Measurements from ENCODE around the gene CBFA2T2. TPM values are rescaled to one million over a fixed set of nuclear protein-coding genes. Genes with fewer than 3 reads are reported as not detected.

CBFA2T2 gene
- total RNA-seq, 3 donors from 2014 or later (not counting 1 experiment from before 2014, with no cell fraction given): 16.5 to 27.5 (median 18.5) TPM

GRCh38 chr20:33622705-33623365 is 132.9 kb downstream of the CBFA2T2 start:
- ATAC-seq (no peak), DNase-seq (no peak)
- Mint-ChIP-seq H3K27ac (no peak overlapping the region), H3K27me3 (ENCODE audit: low read depth in 2 of 2) (no peaks in the 10 kb centered on the region), H3K4me3 (no peak overlapping the region), H3K9me3 (no peaks in the 10 kb centered on the region), H3K36me3 (no peaks in the 10 kb centered on the region), H3K4me1 (peaks cover 20 to 27% of the 10 kb centered on the region in 2 donors)
- no peak overlapping the region for H3K4me3 ChIP-seq (ENCODE audit: low read length)
- no peak overlapping the region for H3K27ac ChIP-seq (ENCODE audit: low read length)
- peaks cover 7% of the 10 kb centered on the region for H3K36me3 ChIP-seq (ENCODE audit: control insufficient read depth, insufficient read depth, low read length)
- no peaks in the 10 kb centered on the region for H3K27me3 ChIP-seq (ENCODE audit: control insufficient read depth, insufficient read depth, low read length)
- 97% methylated on average over 9 of the region's 10 CpGs for WGBS (ENCODE audit: insufficient coverage)
- intact Hi-C loops (cut with micrococcal nuclease): no loop called here
- peaks cover 13% of the 10 kb centered on the region for H3K4me1 ChIP-seq (ENCODE audit: control insufficient read depth, insufficient read depth, low read length)
- no peaks in the 10 kb centered on the region for H3K9me3 ChIP-seq (ENCODE audit: control insufficient read depth, insufficient read depth, low read length)
- TF ChIP-seq CTCF (IDR thresholded peaks at IDR 0.05): no peak

GRCh38 chr20:33624399-33624798 is 134.5 kb downstream of the CBFA2T2 start:
- Mint-ChIP-seq H3K9me3 (no peaks in the 10 kb centered on the region), H3K36me3 (peaks cover 4% of the 10 kb centered on the region), H3K4me1 (peaks cover 20 to 27% of the 10 kb centered on the region in 2 donors), H3K4me3 (peak overlapping the region; percentile 33), H3K27me3 (ENCODE audit: low read depth in 2 of 2) (no peaks in the 10 kb centered on the region), H3K27ac (peak overlapping the region; percentile 63 to 71)
- WGBS (ENCODE audit: insufficient coverage): 53% methylated on average over 3 of the region's 3 CpGs
- Histone ChIP-seq H3K9me3 (ENCODE audit: control insufficient read depth, insufficient read depth, low read length) (no peaks in the 10 kb centered on the region), H3K36me3 (ENCODE audit: control insufficient read depth, insufficient read depth, low read length) (peaks cover 10% of the 10 kb centered on the region), H3K4me1 (ENCODE audit: control insufficient read depth, insufficient read depth, low read length) (peaks cover 13% of the 10 kb centered on the region), H3K27me3 (ENCODE audit: control insufficient read depth, insufficient read depth, low read length) (no peaks in the 10 kb centered on the region), H3K4me3 (ENCODE audit: low read length) (no peak overlapping the region), H3K27ac (ENCODE audit: low read length) (peak overlapping the region; percentile 2)
- TF ChIP-seq CTCF (IDR thresholded peaks at IDR 0.05): no peak
- intact Hi-C loops (cut with micrococcal nuclease): no loop called here
- DNase-seq: peak in 1 of 2 donors; percentile 58
- ATAC-seq: peak; percentile 30 to 76 (median 75)

GRCh38 chr20:33626190-33626589 is 136.3 kb downstream of the CBFA2T2 start:
- TF ChIP-seq CTCF (IDR thresholded peaks at IDR 0.05): no peak
- DNase-seq: no peak
- H3K27ac ChIP-seq (ENCODE audit: low read length): no peak overlapping the region
- peaks cover 9% of the 10 kb centered on the region for H3K36me3 Mint-ChIP-seq
- H3K9me3 ChIP-seq (ENCODE audit: control insufficient read depth, insufficient read depth, low read length): no peaks in the 10 kb centered on the region
- H3K27ac Mint-ChIP-seq: peak overlapping the region in 1 of 2 donors; percentile 16
- WGBS (ENCODE audit: insufficient coverage): 96% methylated on average over 4 of the region's 4 CpGs
- peaks cover 20 to 22% of the 10 kb centered on the region in 2 donors for H3K4me1 Mint-ChIP-seq
- no peaks in the 10 kb centered on the region for H3K27me3 Mint-ChIP-seq (ENCODE audit: low read depth in 2 of 2)
- no peak overlapping the region for H3K4me3 ChIP-seq (ENCODE audit: low read length)
- intact Hi-C loops (cut with micrococcal nuclease): no loop called here
- no peaks in the 10 kb centered on the region for H3K9me3 Mint-ChIP-seq
- no peak overlapping the region for H3K4me3 Mint-ChIP-seq
- no peak for ATAC-seq
- H3K36me3 ChIP-seq (ENCODE audit: control insufficient read depth, insufficient read depth, low read length): peaks cover 25% of the 10 kb centered on the region
- no peaks in the 10 kb centered on the region for H3K27me3 ChIP-seq (ENCODE audit: control insufficient read depth, insufficient read depth, low read length)
- H3K4me1 ChIP-seq (ENCODE audit: control insufficient read depth, insufficient read depth, low read length): peaks cover 13% of the 10 kb centered on the region
